ENCODE data around the gene COL2A1. TPM values are rescaled to one million over a fixed set of nuclear protein-coding genes. Genes with fewer than 3 reads are reported as not detected.

COL2A1 gene
- total RNA-seq, 1 donor from 2014 or later, result 86.4 TPM

DNA sequence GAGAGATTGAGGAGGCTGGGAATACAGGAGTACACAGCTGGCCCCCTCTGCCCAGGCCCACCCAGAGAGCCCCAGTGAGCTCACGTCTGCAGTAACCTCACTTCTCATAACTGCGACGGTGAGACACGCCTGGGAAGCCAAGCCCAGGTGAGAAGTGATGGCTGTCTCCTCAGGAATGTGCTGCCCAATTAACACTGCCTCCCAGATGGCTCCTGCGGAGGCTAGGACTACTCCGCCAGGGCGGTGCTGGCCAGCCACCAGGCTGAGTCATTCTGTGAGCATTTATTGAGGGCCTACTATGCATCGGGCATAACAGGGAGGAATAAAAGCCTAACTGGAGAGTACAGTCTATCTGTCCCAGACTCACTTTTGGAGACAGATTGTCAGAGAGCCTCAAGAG lies 50.2 kb downstream of the COL2A1 start:
- no peak for DNase-seq (ENCODE audit: low spot score in 2 of 2, unreplicated experiment in 2 of 2)
- H3K4me3 Mint-ChIP-seq, result no peak overlapping the region
- TF ChIP-seq, protein P1, sequence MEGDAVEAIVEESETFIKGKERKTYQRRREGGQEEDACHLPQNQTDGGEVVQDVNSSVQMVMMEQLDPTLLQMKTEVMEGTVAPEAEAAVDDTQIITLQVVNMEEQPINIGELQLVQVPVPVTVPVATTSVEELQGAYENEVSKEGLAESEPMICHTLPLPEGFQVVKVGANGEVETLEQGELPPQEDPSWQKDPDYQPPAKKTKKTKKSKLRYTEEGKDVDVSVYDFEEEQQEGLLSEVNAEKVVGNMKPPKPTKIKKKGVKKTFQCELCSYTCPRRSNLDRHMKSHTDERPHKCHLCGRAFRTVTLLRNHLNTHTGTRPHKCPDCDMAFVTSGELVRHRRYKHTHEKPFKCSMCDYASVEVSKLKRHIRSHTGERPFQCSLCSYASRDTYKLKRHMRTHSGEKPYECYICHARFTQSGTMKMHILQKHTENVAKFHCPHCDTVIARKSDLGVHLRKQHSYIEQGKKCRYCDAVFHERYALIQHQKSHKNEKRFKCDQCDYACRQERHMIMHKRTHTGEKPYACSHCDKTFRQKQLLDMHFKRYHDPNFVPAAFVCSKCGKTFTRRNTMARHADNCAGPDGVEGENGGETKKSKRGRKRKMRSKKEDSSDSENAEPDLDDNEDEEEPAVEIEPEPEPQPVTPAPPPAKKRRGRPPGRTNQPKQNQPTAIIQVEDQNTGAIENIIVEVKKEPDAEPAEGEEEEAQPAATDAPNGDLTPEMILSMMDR (IDR thresholded peaks at IDR 0.05; ENCODE audit: unreplicated experiment), result no peak
- peaks cover 22% of the 10 kb centered on the region for H3K4me1 Mint-ChIP-seq
- H3K27ac Mint-ChIP-seq, result no peak overlapping the region
- H3K9me3 Mint-ChIP-seq, result peaks cover 3% of the 10 kb centered on the region
- no peaks in the 10 kb centered on the region for H3K27me3 Mint-ChIP-seq (ENCODE audit: low read depth)
- no peaks in the 10 kb centered on the region for H3K36me3 Mint-ChIP-seq

DNA sequence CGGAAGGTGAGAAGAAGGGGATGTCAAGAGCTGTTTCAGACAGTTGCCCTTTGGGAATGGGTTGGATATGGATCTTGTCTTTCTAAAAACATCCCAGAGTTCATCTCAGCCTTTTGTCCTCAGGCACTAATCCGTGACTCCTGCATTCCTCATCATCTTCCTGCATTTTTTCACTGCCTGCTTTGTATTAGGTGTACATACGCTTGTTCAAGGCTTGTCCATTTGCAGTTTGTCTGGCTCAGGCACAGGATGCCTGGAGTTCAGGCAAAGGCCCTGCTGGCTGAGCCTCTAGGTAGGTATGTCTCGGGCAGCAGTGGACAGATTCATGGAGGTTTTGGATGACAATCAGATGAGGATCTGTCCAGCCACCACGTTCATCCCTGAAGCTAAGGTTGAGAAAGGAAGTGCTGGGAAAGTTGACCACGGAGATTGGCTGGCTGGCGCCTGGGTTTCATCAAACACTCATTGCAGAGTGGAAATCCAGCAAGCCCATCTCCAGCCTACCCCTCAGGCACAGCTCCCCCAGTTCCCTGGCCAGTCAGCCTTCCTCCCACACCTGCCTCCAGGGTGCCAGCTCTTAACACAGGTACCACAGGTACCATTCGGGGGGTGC lies 53.3 kb downstream of the COL2A1 start:
- TF ChIP-seq, protein P1 (IDR thresholded peaks at IDR 0.05; ENCODE audit: unreplicated experiment), result no peak
- H3K9me3 Mint-ChIP-seq, result no peaks in the 10 kb centered on the region
- H3K36me3 Mint-ChIP-seq, result no peaks in the 10 kb centered on the region
- H3K4me3 Mint-ChIP-seq, result no peak overlapping the region
- peaks cover 34% of the 10 kb centered on the region for H3K4me1 Mint-ChIP-seq
- H3K27me3 Mint-ChIP-seq (ENCODE audit: low read depth), result no peaks in the 10 kb centered on the region
- no peak for DNase-seq (ENCODE audit: low spot score in 2 of 2, unreplicated experiment in 2 of 2)
- no peak overlapping the region for H3K27ac Mint-ChIP-seq

DNA sequence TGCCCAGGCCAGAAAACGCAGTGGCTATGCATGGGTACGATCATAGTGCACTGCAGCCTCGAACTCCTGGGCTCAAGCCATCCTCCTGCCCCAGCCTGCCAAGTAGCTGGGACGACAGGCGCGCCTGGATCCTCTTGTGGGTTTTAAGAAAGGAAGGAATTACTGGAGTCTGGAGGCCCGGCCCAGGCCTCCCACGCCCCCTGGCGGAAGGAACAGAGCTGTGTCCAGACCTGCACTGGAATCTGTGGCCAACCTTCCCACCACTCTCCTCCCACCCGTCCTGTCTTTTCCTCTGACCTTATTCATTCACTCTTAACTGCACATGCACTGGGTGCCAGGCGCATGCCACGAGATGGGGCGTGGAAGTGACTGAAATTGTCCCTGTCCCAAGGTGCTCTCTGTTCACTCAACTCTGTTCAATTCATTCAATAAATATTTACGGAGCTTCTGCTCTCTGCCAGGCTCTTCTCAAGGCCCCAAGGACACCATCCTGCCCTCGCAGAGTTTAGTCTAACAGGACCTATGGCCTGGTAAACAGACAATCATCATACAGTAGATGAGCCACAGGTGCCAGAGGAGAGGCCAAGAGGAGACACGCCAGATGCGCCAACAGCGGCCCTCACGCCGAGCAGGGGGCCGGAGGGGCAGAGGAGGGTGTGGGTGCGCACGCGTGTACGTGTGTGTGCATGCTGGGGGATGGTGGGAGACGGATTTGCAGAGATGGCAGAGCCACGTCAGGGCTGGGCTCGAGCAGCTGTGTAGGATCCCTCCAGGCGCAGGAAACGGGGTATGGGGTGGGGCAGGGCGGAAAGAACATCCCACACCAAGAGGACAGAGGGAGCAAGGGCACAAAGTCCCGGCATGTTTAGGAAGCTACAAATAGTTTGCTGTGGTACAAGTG lies 54.6 kb downstream of the COL2A1 start:
- no peaks in the 10 kb centered on the region for H3K27me3 Mint-ChIP-seq (ENCODE audit: low read depth)
- H3K9me3 Mint-ChIP-seq, result no peaks in the 10 kb centered on the region
- DNase-seq (ENCODE audit: low spot score in 2 of 2, unreplicated experiment in 2 of 2), result peak; percentile 61 to 78
- TF ChIP-seq, protein P1 (IDR thresholded peaks at IDR 0.05; ENCODE audit: unreplicated experiment), result peak; percentile 85
- H3K4me3 Mint-ChIP-seq, result no peak overlapping the region
- H3K4me1 Mint-ChIP-seq, result peaks cover 33% of the 10 kb centered on the region
- H3K27ac Mint-ChIP-seq, result no peak overlapping the region
- no peaks in the 10 kb centered on the region for H3K36me3 Mint-ChIP-seq

DNA sequence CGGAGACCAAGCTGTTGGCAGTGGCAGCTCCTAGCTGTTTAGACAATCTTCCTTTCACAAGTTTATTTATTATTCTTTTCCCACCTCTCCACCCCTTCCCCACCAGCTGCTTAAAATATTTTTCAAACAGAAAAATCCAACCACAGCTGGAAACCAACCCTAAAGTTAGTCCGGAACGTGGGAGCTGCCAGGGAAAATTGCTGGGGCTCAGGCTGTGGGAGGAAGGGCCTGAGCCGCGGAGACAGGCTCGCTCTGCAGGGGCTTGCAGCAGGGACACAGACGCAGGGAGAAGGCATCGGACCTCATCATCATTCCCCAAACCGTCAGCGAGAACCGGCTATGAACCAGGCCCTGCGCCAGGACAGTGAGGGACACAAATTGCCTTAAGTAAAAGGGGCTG lies 56.9 kb downstream of the COL2A1 start:
- no peak for DNase-seq (ENCODE audit: low spot score in 2 of 2, unreplicated experiment in 2 of 2)
- no peaks in the 10 kb centered on the region for H3K9me3 Mint-ChIP-seq
- no peaks in the 10 kb centered on the region for H3K36me3 Mint-ChIP-seq
- peaks cover 29% of the 10 kb centered on the region for H3K4me1 Mint-ChIP-seq
- no peak overlapping the region for H3K4me3 Mint-ChIP-seq
- H3K27me3 Mint-ChIP-seq (ENCODE audit: low read depth), result no peaks in the 10 kb centered on the region
- no peak overlapping the region for H3K27ac Mint-ChIP-seq
- TF ChIP-seq, protein P1 (IDR thresholded peaks at IDR 0.05; ENCODE audit: unreplicated experiment), result no peak

DNA sequence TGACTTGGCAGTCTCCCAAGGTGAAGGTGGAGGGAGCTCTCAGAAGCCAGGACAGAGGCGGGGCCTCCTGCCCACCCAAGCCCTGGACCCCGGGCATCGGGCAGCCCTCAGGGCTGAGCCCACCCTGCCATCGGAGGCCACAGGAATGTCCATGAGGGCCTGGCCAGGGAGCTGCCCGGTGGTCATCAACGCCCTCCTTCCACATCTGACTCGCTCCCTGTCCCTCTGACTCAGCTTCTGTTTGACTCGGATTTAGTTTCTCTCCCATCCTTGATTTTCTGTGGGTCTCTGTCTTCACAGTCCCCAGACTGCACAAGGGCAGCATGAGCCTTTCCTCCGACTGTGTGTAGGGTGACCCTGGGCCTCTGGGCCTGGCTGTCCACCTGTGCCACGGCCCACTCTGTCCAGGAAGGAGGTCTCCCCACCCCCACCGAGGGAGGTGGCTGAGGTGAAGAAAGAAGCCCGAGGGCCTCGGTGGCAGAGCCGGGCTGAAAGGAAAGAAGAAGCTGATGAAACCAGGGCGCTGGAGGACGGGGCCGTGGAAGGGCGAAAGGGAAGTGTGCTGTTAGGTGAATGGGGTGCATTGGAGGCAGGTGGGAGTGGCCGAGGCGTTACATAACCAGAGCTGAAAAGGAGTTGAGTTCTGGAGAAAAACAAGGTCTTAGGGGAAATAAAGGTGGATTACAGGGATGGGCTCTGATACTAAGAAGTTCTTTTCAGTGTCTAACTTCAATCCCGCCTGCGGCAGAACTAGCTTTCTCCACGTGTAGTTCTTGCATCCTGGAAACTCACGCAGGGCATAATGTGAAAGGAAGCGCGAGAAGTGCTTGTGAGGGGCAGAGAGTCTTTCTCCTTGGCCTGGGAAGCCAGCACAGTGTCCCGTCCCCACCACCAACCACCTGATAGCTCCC lies 57.6 kb downstream of the COL2A1 start:
- H3K9me3 Mint-ChIP-seq, result no peaks in the 10 kb centered on the region
- TF ChIP-seq, protein P1 (IDR thresholded peaks at IDR 0.05; ENCODE audit: unreplicated experiment), result no peak
- H3K36me3 Mint-ChIP-seq, result no peaks in the 10 kb centered on the region
- peaks cover under 1% of the 10 kb centered on the region for H3K27me3 Mint-ChIP-seq (ENCODE audit: low read depth)
- H3K4me3 Mint-ChIP-seq, result no peak overlapping the region
- DNase-seq (ENCODE audit: low spot score in 2 of 2, unreplicated experiment in 2 of 2), result no peak
- H3K27ac Mint-ChIP-seq, result peak overlapping the region; percentile 75
- peaks cover 26% of the 10 kb centered on the region for H3K4me1 Mint-ChIP-seq
